NB4 (cell line): Measurements from ENCODE around the gene BTBD16.
A peak's percentile ranks its signal among the peaks of the same experiment; 100 is the strongest.

Source experiments
- DNase-seq: peaks from one replicate; pipeline ENCODE4 v3.0.0; 2010; ENCODE audit warnings: low read depth
- H3K4me3 ChIP-seq: one replicate; pipeline ENCODE4 v1.5.1; 2011; ENCODE audit warnings: mild to moderate bottlenecking, low read depth, low read length, moderate library complexity
- MYC ChIP-seq: IDR thresholded peaks from 2 replicates; pipeline ENCODE4 v1.6.1; 2011; ENCODE audit warnings: low read depth, low read length
- POLR2A ChIP-seq: IDR thresholded peaks from 2 replicates; pipeline ENCODE4 v1.6.1; 2011; ENCODE audit warnings: mild to moderate bottlenecking; ENCODE audit not compliant: insufficient read length; ENCODE audit errors: extremely low read depth
- TF ChIP-seq, protein P1 (sequence below): IDR thresholded peaks from one replicate; pipeline ENCODE4 v1.5.1; 2012; ENCODE audit warnings: low read depth, low read length
- TF ChIP-seq, protein P2 (sequence below): IDR thresholded peaks from 2 replicates; pipeline ENCODE4 v1.6.1; 2011; ENCODE audit warnings: low read depth, low read length

BTBD16 gene

DNA sequence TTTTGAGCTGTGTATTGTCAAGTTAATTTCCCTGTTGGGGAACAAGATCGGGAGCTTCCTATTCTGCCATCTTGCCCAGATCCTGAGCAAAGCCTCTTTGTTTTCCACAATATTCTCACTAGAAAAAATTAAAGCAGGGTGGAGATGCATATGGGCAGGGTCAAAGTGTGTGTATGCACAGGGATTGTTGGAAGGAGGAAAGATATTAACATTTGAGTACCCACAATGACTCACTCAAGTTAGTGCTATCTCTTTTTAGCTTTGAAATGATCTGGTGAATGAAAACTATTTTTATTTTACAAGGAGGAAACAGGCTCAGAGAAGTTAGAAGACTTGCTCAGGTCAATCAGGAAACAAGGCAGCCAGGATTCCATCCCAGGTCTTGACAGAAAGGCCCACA lies 6.7 kb upstream of the BTBD16 start:
- no peak overlapping the region for H3K4me3 ChIP-seq
- DNase-seq: no peak
- TF ChIP-seq, protein P1, sequence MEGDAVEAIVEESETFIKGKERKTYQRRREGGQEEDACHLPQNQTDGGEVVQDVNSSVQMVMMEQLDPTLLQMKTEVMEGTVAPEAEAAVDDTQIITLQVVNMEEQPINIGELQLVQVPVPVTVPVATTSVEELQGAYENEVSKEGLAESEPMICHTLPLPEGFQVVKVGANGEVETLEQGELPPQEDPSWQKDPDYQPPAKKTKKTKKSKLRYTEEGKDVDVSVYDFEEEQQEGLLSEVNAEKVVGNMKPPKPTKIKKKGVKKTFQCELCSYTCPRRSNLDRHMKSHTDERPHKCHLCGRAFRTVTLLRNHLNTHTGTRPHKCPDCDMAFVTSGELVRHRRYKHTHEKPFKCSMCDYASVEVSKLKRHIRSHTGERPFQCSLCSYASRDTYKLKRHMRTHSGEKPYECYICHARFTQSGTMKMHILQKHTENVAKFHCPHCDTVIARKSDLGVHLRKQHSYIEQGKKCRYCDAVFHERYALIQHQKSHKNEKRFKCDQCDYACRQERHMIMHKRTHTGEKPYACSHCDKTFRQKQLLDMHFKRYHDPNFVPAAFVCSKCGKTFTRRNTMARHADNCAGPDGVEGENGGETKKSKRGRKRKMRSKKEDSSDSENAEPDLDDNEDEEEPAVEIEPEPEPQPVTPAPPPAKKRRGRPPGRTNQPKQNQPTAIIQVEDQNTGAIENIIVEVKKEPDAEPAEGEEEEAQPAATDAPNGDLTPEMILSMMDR: no peak
- no peak for TF ChIP-seq POLR2A
- TF ChIP-seq, protein P2, sequence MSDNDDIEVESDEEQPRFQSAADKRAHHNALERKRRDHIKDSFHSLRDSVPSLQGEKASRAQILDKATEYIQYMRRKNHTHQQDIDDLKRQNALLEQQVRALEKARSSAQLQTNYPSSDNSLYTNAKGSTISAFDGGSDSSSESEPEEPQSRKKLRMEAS: no peak
- TF ChIP-seq MYC: no peak

DNA sequence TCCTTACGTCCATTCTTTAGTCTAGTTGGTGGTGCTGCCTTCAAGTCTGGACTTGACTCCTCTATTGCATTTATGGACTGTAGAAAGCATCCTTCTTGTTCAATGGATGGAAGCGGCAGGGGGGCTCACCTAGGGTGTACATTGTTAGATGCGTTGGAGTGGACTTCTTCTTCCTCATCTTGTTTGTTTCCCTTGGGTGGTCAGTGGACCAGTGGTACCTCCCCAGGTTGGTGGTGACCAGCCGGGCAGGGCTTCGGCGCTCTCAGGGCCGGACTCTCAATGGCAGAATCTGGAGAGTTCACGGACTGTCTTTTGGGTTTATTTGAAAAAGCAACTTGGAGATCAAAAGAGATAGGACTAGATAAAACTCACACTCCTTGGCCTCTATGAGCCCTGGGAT lies 6.2 kb upstream of the BTBD16 start:
- TF ChIP-seq POLR2A (no peak), MYC (no peak)
- TF ChIP-seq, protein P2: no peak
- TF ChIP-seq, protein P1: no peak

DNA sequence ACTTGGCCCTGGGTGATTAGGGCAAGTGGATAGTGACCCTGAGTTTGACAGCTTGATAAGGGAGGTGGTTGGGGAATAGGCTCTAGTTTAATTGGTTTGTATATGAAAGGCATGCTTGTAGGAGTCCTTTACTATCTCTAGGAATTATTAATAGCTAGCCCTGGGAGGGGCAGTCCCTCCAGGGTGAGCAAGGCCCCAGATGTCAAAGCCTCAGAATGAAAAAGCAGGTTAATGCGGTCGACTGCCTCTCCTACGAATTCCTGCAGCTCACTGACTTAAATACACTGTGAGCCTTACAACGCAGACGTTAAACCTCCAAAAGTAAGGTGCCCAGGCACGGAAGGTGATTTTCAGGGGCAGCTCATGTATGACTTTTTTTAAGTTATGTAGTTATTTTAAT lies 5.2 kb upstream of the BTBD16 start:
- TF ChIP-seq, protein P2: no peak
- TF ChIP-seq MYC: no peak
- TF ChIP-seq, protein P1: no peak
- TF ChIP-seq POLR2A: no peak
- H3K4me3 ChIP-seq: no peak overlapping the region
- no peak for DNase-seq

More for the DNA sequence above, 6.2 kb upstream of the BTBD16 start:
- no peak overlapping the region for H3K4me3 ChIP-seq
- DNase-seq: no peak

DNA sequence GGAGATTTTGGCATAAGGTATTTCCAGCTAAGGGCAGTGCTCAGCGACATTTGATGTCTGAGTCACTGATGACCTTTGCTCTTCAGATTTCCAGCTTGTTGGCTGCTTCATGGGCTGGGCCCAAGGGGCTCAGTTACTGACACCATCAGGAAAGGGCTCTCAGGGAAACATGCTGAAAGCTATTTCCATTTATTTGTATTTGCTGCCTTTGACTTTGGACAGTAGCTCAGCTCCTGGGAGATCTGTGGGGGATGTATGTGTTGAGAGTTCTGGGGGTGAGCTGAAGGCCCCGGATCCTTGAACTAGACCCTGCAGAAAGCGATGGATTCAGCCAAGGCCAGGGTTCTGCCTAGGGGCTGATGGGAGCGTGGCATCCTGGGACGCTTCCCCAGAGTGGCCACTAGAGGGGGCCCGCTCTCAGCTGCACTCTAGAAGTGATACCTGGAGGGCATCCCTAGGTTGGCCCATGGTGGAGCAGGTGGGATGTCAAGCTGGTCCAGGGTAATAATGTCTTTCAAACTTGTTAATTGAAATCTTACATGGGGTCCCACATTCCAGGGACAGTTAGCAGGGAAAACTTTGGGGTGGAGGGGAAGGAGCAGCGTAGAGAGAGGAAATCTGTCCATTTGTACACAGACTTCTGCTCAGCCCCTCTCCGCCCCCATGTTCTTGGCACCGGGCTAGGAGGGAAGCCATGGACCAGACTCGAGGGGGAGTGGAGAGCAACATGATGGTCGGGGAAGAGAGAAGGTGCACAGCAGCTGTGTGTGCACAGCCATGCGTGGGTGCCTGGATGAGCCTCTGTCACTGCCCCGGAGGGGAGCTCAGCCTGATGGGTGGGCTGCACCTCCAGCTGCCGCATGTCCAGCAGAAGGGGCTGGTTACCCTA lies 3.0 kb upstream of the BTBD16 start:
- H3K4me3 ChIP-seq: no peak overlapping the region
- DNase-seq: peak; percentile 49
- TF ChIP-seq, protein P1: peak; percentile 98
- no peak for TF ChIP-seq POLR2A
- no peak for TF ChIP-seq MYC
- TF ChIP-seq, protein P2: peak; percentile 22; the same call in 1 of the 2 replicates

DNA sequence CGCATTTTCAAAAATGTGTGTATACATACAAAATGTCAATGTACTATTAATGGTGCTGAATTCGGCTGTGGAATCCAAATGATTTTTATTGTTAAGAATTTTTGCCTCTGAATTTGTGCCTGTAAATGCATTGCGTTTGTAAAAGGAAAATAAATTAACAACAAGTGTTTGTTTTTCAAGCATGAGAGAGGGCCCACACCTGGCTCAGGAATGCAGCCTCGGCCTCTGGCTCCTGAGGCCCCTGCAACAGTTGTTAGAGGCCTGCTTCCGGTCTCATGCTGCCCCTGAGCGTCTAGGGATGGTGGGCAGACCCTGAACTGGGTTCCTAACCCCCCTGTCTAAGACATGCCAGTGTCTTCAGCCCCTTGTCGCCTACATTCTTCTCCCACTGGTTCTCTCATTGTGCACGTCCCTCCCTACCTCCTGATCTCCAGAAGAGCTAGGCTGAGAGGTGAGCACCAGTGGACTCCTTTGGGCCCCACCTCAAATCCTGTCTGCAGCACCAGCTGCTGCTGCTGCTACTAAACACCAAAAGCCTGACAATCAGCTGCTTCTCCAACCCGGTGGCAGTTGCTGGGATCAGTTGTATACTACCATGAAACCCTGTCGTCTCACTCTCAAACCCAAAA lies 1.9 kb upstream of the BTBD16 start:
- DNase-seq: no peak
- H3K4me3 ChIP-seq: no peak overlapping the region
- TF ChIP-seq, protein P1: no peak
- no peak for TF ChIP-seq MYC
- no peak for TF ChIP-seq POLR2A
- TF ChIP-seq, protein P2: no peak
